ENCODE measurements around the gene SLC36A3.

Gene SLC36A3

GRCh38 chr5:151298063-151298855 is 5.3 kb downstream of the SLC36A3 start:
- no peak for DNase-seq

GRCh38 chr5:151296974-151297373 is 6.6 kb downstream of the SLC36A3 start:
- DNase-seq: no peak

- DNase-seq: no peak
Measured at GRCh38 chr5:151296478-151296830, 7.1 kb downstream of the SLC36A3 start.

- DNase-seq: peak; percentile 19
Measured at GRCh38 chr5:151295791-151296477, 7.6 kb downstream of the SLC36A3 start.

GRCh38 chr5:151295138-151295537 is 8.4 kb downstream of the SLC36A3 start:
- DNase-seq: no peak

- DNase-seq: no peak
Measured at GRCh38 chr5:151293624-151294023, 9.9 kb downstream of the SLC36A3 start.

GRCh38 chr5:151288180-151288579 is 15.4 kb downstream of the SLC36A3 start:
- no peak for DNase-seq

GRCh38 chr5:151286246-151286645 is 17.3 kb downstream of the SLC36A3 start:
- DNase-seq: no peak

- DNase-seq: no peak
Measured at GRCh38 chr5:151285683-151286082, 17.9 kb downstream of the SLC36A3 start.

GRCh38 chr5:151284392-151284967 is 19.1 kb downstream of the SLC36A3 start:
- DNase-seq: no peak

GRCh38 chr5:151283120-151283825 is 20.3 kb downstream of the SLC36A3 start:
- DNase-seq: no peak

- DNase-seq: no peak
Measured at GRCh38 chr5:151281001-151281639, 22.4 kb downstream of the SLC36A3 start.

- no peak for DNase-seq
Measured at GRCh38 chr5:151280443-151280842, 23.1 kb downstream of the SLC36A3 start.

GRCh38 chr5:151278845-151279244 is 24.7 kb downstream of the SLC36A3 start:
- no peak for DNase-seq

GRCh38 chr5:151275803-151276202 is 27.8 kb downstream of the SLC36A3 start:
- no peak for DNase-seq

GRCh38 chr5:151274666-151275065 is 28.9 kb downstream of the SLC36A3 start:
- DNase-seq: no peak

- DNase-seq: no peak
Measured at GRCh38 chr5:151271336-151271735, 32.2 kb downstream of the SLC36A3 start.

GRCh38 chr5:151270599-151270998 is 33.0 kb downstream of the SLC36A3 start:
- no peak for DNase-seq

- DNase-seq: no peak
Measured at GRCh38 chr5:151267491-151268260, 35.9 kb downstream of the SLC36A3 start.

- DNase-seq: no peak
Measured at GRCh38 chr5:151264113-151264512, 39.5 kb downstream of the SLC36A3 start.

GRCh38 chr5:151262532-151262931 is 41.0 kb downstream of the SLC36A3 start:
- no peak for DNase-seq

GRCh38 chr5:151259931-151260330 is 43.6 kb downstream of the SLC36A3 start:
- no peak for DNase-seq

Data from retina (tissue), 1 donor.